Heart left ventricle (tissue), 13 donors: ENCODE data around the gene LMAN1.

Experiments
- CTCF ChIP-seq, 12 donors: fragments of 200-600 bp; sonication (generic) in 4 of 12; IDR thresholded peaks; one replicate each; pipeline versions ENCODE4 v1.5.0 to v1.8.0; 2018 to 2022; ENCODE audit warnings: antibody characterized with exemption in 12 of 12, mild to moderate bottlenecking in 5 of 12
- POLR2A ChIP-seq, 2 donors: fragments of 450-650 bp; IDR thresholded peaks; one replicate each; pipeline ENCODE4 v1.6.1; 2017; ENCODE audit warnings: antibody characterized with exemption in 2 of 2, mild to moderate bottlenecking in 2 of 2, moderate library complexity in 2 of 2
- donor health status: ischemic (EF 13 %, LVEDD 7.1; RV severe dilation, severe dysfunction).
- donor health status: DM: no; HTN: yes; CAD: no.
- donor health status: DM: no; HTN: no; CAD: no.
- donor health status: ischemic (EF 25% LVEDD 6.9; RV normal size, moderate dysfunction).
- donor health status: ischemic (EF 25% LVEDD 5.7; RV mildly dilated, moderate dysfunction).
- donor health status: ischemic (EF 35%, LVEDD 5.7; RV mildly dilated, moderate dysfunction).
- donor health status: nonischemic (EF 11% LVEDD 7.7; RV severe dilation, severe dysfunction).
- donor health status: DM: yes; HTN: yes; CAD: no.
- donor health status: PGD.
- donor health status: ischemic (EF 29% LVEDD 5.4; RV normal size, mild dysfunction).
- donor health status: nonischemic (EF 23%, LVEDD 6.1; RV moderate dilation, normal function).

- TF ChIP-seq CTCF (IDR thresholded peaks at IDR 0.05) (no peak), POLR2A (IDR thresholded peaks at IDR 0.05) (no peak)
These were observed 65.7 kb downstream of the LMAN1 start for GRCh38 chr18:59293317-59293716.
